Thoracic aorta (tissue), 2 donors: Measurements from ENCODE around the gene FKBP5. TPM values are rescaled to one million over a fixed set of nuclear protein-coding genes. Genes with fewer than 3 reads are reported as not detected.
"Not testable (repeated sequence)": the region's sequence is repeated elsewhere in the genome, so short reads cannot be mapped to it uniquely, and the experiment has no call there.

ENCODE experiments used
- ATAC-seq: fragments of 150-250 bp; one replicate; pipeline ENCODE4 v1.8.0; 2017; ENCODE audit warnings: low read depth; ENCODE audit not compliant: insufficient number of reproducible peaks, low FRiP score
- DNase-seq: peaks from one replicate; pipeline ENCODE4 v3.0.0-alpha.2; 2020; ENCODE audit warnings: low spot score
- H3K27ac ChIP-seq, 2 donors: fragments of 200-600 bp; sonication (generic); 1 replicate in 1 of 2; 2 replicates in 1 of 2; pipeline ENCODE4 v1.5.1; 2016; ENCODE audit warnings: mild to moderate bottlenecking in 2 of 2, moderate library complexity in 2 of 2
- H3K27me3 ChIP-seq: fragments of 200-600 bp; sonication (generic); replicated peaks from 2 replicates; pipeline ENCODE4 v1.6.0; 2016; ENCODE audit warnings: mild to moderate bottlenecking; ENCODE audit not compliant: insufficient read depth
- H3K36me3 ChIP-seq: fragments of 200-600 bp; sonication (generic); one replicate; pipeline ENCODE4 v1.5.1; 2016
- H3K4me1 ChIP-seq, 2 donors: fragments of 200-600 bp; sonication (generic); 1 replicate in 1 of 2; 2 replicates in 1 of 2; pipeline versions ENCODE4 v1.5.1 to v1.6.0; 2016; ENCODE audit warnings: low read depth in 2 of 2, mild to moderate bottlenecking in 1 of 2; ENCODE audit not compliant: control insufficient read depth in 1 of 2
- H3K4me3 ChIP-seq: fragments of 200-600 bp; sonication (generic); 2 replicates; pipeline ENCODE4 v1.5.1; 2016; ENCODE audit warnings: mild to moderate bottlenecking
- H3K9me3 ChIP-seq: fragments of 200-600 bp; sonication (generic); 2 replicates; pipeline ENCODE4 v1.5.1; 2016
- total RNA-seq, 2 donors: library from RNA; depleted of rRNA; stranded (reverse); fragments of >200 nt; gene quantifications; one replicate each; pipeline versions ENCODE4 v1.1.0 to v1.2.3, GENCODE V29; 2016
- TF ChIP-seq, protein P1 (sequence below): fragments of 200-600 bp; sonication (generic); IDR thresholded peaks from one replicate; pipeline ENCODE4 v1.5.1; 2019; ENCODE audit warnings: antibody characterized with exemption

FKBP5 gene
- total RNA-seq, 2 donors from 2014 or later = 156 to 271 TPM

DNA sequence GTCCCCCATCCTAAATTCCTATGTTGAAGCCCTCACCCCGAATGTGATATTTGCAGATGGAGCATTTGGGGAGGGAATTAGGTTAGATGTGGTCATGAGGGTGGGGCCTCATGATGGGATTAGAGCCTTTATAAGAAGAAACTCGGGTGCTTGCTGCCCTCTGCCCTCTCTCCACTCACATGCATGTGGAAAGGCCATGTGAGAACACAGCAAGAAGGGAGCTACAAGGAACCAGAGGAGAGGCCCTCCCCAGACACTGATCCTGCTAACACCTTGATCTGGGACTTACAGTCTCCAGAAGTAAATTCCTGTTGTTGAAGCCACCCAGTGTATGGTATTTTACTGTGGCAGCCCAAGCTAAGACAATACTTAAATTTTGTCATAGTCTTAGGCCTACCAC lies 106.4 kb downstream of the FKBP5 start:
- Histone ChIP-seq H3K27ac (no peak overlapping the region), H3K4me1 (peaks cover 32 to 33% of the 10 kb centered on the region in 2 donors), H3K36me3 (peaks cover 53% of the 10 kb centered on the region), H3K9me3 (no peaks in the 10 kb centered on the region), H3K4me3 (no peak overlapping the region), H3K27me3 (no peaks in the 10 kb centered on the region)
- ATAC-seq (no peak), DNase-seq (no peak)
- TF ChIP-seq, protein P1, sequence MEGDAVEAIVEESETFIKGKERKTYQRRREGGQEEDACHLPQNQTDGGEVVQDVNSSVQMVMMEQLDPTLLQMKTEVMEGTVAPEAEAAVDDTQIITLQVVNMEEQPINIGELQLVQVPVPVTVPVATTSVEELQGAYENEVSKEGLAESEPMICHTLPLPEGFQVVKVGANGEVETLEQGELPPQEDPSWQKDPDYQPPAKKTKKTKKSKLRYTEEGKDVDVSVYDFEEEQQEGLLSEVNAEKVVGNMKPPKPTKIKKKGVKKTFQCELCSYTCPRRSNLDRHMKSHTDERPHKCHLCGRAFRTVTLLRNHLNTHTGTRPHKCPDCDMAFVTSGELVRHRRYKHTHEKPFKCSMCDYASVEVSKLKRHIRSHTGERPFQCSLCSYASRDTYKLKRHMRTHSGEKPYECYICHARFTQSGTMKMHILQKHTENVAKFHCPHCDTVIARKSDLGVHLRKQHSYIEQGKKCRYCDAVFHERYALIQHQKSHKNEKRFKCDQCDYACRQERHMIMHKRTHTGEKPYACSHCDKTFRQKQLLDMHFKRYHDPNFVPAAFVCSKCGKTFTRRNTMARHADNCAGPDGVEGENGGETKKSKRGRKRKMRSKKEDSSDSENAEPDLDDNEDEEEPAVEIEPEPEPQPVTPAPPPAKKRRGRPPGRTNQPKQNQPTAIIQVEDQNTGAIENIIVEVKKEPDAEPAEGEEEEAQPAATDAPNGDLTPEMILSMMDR = no peak

DNA sequence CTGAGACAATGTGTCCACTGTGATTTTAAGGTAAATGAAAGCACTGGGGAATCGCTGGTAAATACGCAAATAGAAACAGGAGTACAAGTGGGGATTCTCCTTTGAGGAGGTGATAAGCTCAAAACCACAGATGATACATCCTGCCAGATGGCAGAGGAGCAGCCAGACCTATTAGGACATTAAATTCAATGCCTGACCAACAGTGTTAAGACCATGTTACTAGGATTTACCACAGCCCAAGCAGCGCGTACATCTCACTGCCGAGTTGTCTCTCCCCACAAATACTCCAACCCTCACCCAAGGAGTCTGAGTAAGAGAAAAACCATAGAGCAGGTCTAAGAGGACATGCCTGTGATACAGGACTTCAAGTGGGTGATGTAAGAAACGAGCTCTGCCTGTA lies 107.1 kb downstream of the FKBP5 start:
- TF ChIP-seq, protein P1 = no peak
- Histone ChIP-seq H3K4me3 (no peak overlapping the region), H3K27ac (no peak overlapping the region), H3K4me1 (peaks cover 25 to 26% of the 10 kb centered on the region in 2 donors), H3K27me3 (no peaks in the 10 kb centered on the region), H3K36me3 (peaks cover 52% of the 10 kb centered on the region), H3K9me3 (no peaks in the 10 kb centered on the region)
- no peak for DNase-seq
- ATAC-seq = no peak

DNA sequence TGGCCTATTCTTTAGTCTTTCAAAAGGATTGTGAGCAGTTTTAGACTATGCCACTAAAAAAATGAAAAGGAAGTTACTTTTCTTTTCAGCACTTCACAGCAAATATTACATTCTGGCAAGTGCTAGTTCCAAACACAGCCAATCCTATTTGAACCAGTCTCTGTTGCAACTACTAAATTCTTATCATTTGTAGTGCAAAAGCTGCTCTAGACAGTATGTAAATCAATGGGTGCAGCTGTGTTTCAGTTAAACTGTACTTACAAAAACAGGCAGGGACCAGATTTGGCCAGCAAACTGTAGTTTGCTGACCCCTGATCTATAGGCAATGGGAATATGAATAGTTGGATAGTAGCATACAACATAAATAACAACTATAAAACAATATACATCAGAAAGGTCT lies 107.9 kb downstream of the FKBP5 start:
- ATAC-seq (no peak), DNase-seq (no peak)
- Histone ChIP-seq H3K36me3 (peaks cover 55% of the 10 kb centered on the region), H3K27ac (no peak overlapping the region), H3K4me1 (peaks cover 17 to 18% of the 10 kb centered on the region in 2 donors), H3K9me3 (no peaks in the 10 kb centered on the region), H3K4me3 (no peak overlapping the region), H3K27me3 (no peaks in the 10 kb centered on the region)
- TF ChIP-seq, protein P1 = no peak

- Histone ChIP-seq H3K4me3 (no peak overlapping the region), H3K27ac (no peak overlapping the region), H3K27me3 (no peaks in the 10 kb centered on the region), H3K36me3 (peaks cover 68% of the 10 kb centered on the region), H3K4me1 (no peaks in the 10 kb centered on the region), H3K9me3 (no peaks in the 10 kb centered on the region)
- DNase-seq (no peak), ATAC-seq (no peak)
- TF ChIP-seq, protein P1 = no peak
Measured at GRCh38 chr6:35576682-35577081, 112.0 kb downstream of the FKBP5 start.

DNA sequence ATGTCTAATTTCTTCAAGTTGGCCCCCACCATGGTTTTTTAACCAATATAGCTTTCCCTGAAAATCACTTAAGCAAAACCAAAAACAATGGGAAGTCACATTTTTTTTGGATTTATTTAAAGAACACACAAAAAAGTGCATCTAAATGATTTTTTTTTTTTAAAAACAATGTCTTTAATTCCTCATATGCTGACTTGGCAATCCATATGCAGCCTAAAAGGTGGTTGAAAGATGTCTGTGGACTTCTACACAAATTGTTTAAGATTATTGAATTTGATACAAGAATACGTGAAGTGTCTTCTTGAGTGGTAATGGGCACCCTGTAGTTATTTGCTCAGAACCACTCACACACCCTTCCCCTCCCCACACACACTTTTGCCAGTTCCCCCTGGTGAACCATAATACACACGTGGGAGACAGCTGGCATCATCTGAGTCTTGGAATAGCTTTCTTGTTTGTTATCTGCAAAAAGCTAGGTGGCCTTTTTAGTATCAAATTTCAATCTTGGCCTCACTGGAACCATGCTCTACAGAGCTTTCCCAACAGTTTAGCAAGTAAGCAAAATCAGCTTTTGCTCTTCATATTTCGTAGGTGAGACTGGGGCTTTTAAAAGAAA lies 115.1 kb downstream of the FKBP5 start:
- TF ChIP-seq, protein P1 = no peak
- H3K27ac ChIP-seq = no peak overlapping the region
- ATAC-seq (no peak), DNase-seq (no peak)
- no peak overlapping the region for H3K4me3 ChIP-seq
- no peaks in the 10 kb centered on the region for H3K27me3 ChIP-seq
- no peaks in the 10 kb centered on the region for H3K4me1 ChIP-seq
- no peaks in the 10 kb centered on the region for H3K9me3 ChIP-seq
- H3K36me3 ChIP-seq = peaks cover 51% of the 10 kb centered on the region

DNA sequence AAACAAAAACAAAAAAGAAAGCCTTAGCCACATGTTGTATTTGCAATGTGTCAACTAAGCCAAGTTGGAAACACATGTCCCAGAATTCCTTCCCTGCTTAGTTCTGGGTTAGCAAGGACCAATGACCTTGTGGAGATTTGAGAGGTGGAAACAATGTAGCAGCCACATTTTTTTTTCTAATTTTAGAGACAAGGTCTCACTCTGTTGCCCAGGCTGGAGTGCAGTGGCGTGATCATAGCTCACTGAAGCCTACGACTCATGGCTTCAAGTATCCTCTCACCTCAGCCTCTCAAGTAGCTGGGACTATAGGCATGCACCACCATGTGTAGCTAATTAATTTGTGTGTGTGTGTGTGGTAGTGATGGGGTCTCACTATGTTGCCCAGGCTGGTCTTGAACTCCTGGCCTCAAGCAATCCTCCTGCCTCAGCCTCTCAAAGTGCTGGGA lies 117.8 kb downstream of the FKBP5 start:
- DNase-seq, H3K27me3 ChIP-seq, H3K4me1 ChIP-seq, ATAC-seq, H3K4me3 ChIP-seq, H3K9me3 ChIP-seq, H3K27ac ChIP-seq: not testable (repeated sequence)
- H3K36me3 ChIP-seq = peaks cover 35% of the 10 kb centered on the region
